COLO829 (cell line): ENCODE data around the gene PRRT2.

Experiments used
- DNase-seq: peaks from one replicate; pipeline ENCODE4 v3.0.0; 2012; ENCODE audit warnings: low spot score

The PRRT2 gene

DNA sequence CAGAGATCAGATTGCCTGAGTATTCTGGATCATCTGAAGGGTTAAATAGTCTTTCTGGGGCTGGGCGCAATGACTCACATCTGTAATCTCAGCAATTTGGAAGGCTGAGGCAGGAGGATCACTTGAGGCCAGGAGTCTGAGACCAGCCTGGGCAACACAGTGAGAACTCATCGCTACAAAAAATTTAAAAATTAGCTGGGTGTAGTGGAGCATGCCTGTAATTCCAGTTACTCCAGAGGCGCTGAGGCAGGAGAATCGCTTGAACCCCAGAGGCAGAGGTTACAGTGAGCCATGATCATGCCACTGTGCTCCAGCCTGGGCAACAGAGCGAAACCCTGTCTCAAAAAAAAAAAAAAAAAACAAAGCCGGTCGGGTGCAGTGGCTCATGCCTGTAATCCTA is 23.9 kb downstream of the PRRT2 start:
- DNase-seq = no peak

GRCh38 chr16:29836623-29837022 is 24.6 kb downstream of the PRRT2 start:
- no peak for DNase-seq

- DNase-seq = no peak
These were observed 25.8 kb downstream of the PRRT2 start for GRCh38 chr16:29837841-29838240.

DNA sequence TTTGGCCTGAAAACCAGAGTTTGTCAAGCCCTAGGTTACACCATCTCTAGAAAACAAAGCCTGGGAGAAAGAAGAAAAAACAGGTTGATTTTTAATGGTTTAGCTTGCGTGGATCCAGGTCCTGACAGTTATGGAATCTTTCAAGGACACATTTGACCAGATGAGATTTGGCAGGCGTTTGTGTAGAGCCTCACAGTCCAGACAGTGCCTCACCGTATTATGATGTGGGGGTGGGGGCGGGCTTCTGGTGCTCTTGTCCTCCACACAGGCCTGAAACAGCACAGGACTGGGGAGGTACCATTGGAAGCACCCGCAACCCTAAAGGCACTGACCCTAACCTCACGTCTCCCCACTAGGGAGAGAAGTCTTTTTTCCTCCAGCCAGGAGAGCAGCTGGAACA is 27.8 kb downstream of the PRRT2 start:
- DNase-seq = no peak

DNA sequence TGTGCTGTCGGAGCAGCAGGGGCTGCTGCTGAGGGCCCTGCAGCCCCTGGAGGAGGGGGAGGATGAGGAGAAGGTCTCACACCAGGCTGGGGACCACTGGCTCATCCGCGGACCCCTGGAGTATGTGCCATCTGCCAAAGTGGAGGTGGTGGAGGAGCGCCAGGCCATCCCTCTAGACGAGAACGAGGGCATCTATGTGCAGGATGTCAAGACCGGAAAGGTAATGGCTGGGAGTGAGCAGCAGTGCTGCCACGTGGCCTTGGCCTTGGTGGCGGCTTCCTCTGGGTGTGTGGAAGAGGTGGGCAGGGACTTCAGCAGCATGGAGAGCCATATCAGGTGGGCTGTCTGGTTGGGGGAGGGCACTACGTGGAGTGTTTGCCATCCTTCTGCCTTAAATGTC is 28.2 kb downstream of the PRRT2 start:
- no peak for DNase-seq

- DNase-seq = no peak
These were observed 29.6 kb downstream of the PRRT2 start for GRCh38 chr16:29841631-29842030.

GRCh38 chr16:29842732-29843346 is 30.8 kb downstream of the PRRT2 start:
- no peak for DNase-seq

- DNase-seq = no peak
These were observed 31.9 kb downstream of the PRRT2 start for GRCh38 chr16:29843931-29844330.

DNA sequence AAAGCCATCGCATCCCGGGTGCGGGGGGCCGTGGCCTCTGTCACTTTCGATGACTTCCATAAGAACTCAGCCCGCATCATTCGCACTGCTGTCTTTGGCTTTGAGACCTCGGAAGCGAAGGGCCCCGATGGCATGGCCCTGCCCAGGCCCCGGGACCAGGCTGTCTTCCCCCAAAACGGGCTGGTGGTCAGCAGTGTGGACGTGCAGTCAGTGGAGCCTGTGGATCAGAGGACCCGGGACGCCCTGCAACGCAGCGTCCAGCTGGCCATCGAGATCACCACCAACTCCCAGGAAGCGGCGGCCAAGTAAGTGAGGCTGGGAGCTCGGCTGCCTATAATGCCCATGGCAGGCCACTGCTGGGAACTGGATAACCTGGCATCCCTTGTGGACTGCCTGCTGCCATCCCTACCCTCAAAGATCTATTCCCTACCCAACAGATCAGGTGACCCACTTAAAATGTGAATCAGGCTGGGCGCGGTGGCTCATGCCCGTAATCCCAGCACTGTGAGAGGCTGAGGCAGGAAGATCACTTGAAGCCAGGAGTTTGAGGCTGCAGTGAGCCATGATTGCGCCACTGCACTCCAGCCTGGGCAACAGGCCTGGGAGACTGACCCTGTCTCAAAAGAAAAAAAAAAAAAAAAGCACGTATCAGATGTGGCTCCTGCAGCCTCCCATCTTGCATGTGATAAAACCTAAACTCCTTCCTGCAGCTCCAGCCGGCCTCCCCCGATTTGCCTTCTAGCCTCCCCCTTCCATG is 32.8 kb downstream of the PRRT2 start:
- DNase-seq = no peak

- no peak for DNase-seq
These were observed 33.7 kb downstream of the PRRT2 start for GRCh38 chr16:29845656-29846055.

DNA sequence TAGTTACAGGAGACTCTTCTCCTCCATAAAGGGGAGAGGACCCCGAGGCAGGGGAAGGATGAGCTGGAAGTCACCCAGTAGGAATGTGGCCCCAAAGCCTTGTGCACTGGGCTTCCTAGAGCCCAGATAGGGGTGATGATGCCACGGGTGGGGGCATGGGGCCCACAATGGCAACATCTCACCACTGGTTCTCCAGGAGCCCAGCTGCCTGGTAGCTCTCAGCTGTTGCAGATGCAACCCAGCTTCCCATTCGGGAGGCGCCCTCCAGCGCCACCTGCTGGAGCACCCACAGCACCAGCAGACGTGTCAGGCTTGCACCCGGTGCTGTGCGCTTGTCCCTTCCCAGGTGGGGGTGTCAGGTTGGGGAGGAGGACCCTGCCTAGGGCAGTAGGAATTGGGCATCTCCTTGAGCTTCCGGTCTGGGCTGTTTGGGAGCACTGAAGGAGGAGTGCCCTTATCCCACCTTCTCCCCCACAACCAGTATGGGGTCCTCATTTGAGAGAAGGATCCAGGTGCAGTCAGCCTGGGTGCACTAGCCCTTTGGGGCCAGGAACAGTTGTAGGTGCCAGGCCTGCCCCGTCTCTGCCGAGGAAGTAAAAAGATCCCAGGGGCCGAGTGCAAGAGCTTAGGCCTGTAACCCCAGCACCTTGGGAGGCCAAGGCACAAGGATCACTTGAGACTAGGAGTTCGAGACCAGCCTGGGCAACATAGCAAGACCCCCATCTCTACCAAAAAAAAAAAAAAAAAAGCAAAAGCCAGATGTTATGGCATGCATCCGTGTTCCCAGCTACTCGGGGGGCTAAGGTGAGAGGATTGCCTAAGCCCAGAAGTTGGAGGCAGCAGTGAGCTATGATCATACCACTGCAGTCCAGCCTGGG is 36.7 kb downstream of the PRRT2 start:
- DNase-seq = peak; percentile 67

GRCh38 chr16:29849505-29849904 is 37.5 kb downstream of the PRRT2 start:
- no peak for DNase-seq

DNA sequence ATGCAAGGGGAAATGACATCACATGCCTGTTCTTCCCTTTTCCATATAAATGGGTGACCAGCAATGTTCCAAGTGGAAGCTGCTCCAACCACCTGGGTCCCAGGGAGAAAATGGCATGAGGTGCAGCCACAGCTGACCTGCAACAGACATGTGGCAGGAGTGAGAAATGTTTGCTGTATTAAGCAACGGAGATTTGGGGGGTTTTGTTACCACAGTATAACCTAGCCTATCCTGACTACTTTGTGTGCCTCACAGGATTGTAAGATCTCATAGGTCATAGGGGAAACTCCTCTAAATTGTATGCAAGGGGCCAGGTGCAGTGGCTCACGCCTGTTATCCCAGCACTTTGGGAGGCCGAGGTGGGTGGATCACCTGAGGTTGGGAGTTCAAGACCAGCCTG is 39.0 kb downstream of the PRRT2 start:
- no peak for DNase-seq

DNA sequence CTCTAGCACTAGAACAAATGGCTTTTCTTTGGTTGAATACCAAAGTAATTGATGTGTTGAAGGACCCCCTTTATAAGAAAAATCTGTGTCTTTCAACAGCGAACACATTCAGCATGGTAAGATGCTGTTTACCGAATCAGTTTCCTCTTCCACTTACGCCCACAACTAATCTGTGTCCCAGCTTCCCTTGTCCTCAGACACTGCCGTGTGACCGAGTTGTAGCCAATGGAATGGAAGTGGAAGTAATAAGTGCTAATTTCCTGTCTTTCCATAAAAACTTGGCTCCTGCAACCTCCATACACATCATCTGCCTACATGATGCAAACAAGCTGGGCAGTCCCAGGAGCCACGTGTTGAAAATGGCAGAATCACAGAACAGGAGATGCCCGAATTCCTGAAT is 40.7 kb downstream of the PRRT2 start:
- DNase-seq = peak; percentile 65

GRCh38 chr16:29854520-29855100 is 42.6 kb downstream of the PRRT2 start:
- DNase-seq = no peak

GRCh38 chr16:29857133-29857760 is 45.3 kb downstream of the PRRT2 start:
- no peak for DNase-seq

- DNase-seq = no peak
These were observed 46.3 kb downstream of the PRRT2 start for GRCh38 chr16:29858149-29858849.

- no peak for DNase-seq
These were observed 47.0 kb downstream of the PRRT2 start for GRCh38 chr16:29858974-29859373.

DNA sequence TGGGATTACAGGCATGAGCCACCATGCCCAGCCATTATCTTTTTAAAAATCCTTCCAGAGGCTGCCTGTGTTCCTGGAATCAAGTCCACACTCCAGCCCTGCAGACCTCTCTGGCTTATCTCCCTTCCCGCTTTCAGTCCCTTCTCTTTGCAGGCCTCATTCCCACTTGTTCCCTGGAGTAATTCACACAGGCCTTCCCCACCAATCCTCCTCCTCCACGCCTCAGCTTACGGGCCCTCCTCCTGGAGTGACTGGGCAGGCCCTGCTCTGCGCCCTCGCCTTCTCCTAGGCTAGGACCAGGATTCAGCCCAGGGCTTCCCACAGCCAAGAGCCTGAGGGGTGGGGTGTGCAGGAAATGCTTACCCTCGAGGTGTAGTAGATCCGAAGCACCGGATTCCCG is 48.2 kb downstream of the PRRT2 start:
- no peak for DNase-seq

DNA sequence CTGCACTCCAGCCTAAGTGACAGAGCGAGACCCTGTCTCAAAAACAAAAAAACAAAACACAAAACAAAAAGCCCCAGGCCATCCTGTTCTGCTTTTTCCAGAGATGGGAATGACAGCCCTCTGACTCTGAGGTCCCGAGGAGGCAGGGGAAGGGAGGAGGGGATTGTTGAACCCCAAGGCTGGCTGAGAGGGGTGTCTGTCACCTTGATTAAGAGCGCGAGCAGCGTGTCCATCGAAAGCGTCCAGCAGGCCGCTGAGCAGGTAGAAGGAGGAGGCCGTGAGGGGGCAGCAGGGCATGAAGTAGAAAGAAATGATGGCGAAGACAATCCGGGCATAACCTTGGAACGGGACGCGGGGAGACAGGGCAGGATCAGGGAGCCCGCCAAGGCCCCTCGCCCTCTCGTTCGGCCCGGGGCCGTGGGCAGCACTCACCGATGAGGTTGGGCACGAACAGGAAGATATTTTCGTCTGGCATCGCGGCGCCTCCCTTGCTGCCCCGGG is 50.4 kb downstream of the PRRT2 start:
- no peak for DNase-seq
